K562 (cell line): ENCODE results near the gene ALPP. TPM values are rescaled to one million over a fixed set of nuclear protein-coding genes. Genes with fewer than 3 reads are reported as not detected.
"Not testable (repeated sequence)": the region's sequence is repeated elsewhere in the genome, so short reads cannot be mapped to it uniquely, and the experiment has no call there.

Experiments
- ATAC-seq: fragments of 200-7000 bp; cut with Tn5 transposase; 3 replicates; pipeline ENCODE4 v1.9.1; 2020; ENCODE audit warnings: moderate library complexity
- BruUV-seq: library from RNA; stranded (reverse); fragments of 400-500 nt; replicated peaks from 2 replicates; lab custom pipeline; 2021; lab: Mats Ljungman, UMichigan
- CTCF ChIA-PET: fragments of 300-600 bp; formaldehyde crosslinking; extraction: SDS; loops from one replicate; lab custom pipeline; 2021; ENCODE audit warnings: low intra/inter-chr PET ratio; lab: Yijun Ruan, JAX
- POLR2A ChIA-PET: fragments of 300-600, 350-650 bp; sonication (Branson Sonifier 250); formaldehyde crosslinking; extraction: SDS; loops from one replicate; lab custom pipeline; 2021; ENCODE audit warnings: antibody characterized with exemption, inconsistent platforms; lab: Yijun Ruan, JAX
- DNase-seq, 4 experiments: peaks; one replicate each; pipeline versions ENCODE4 v3.0.0 to v3.0.0-alpha.2; 2011 to 2018; ENCODE audit warnings: low spot score in 3 of 4, mixed read lengths in 3 of 4; ENCODE audit errors: extremely low read depth in 1 of 4
- FAIRE-seq: peaks from 2 replicates; lab custom pipeline; 2011; peaks lifted over from hg19 to GRCh38; lab: Jason Lieb, UNC
- H2AFZ ChIP-seq: 2 replicates; pipeline ENCODE4 v1.6.0; 2011; ENCODE audit warnings: low read depth, low read length, control low read depth, inconsistent platforms
- H3K27ac ChIP-seq: fragments of 200-600 bp; 3 replicates; pipeline ENCODE4 v1.8.0; 2011; ENCODE audit warnings: low read depth, mild to moderate bottlenecking, control low read depth, inconsistent platforms, low read length, moderate library complexity, mixed read lengths; ENCODE audit errors: extremely low read depth
- H3K27me3 ChIP-seq, 2 experiments: fragments of 300-600 bp in 1 of 2; 2 replicates in 1 of 2; 3 replicates in 1 of 2; pipeline versions ENCODE4 v1.6.0 to v1.8.0; 2011; ENCODE audit warnings: inconsistent platforms in 2 of 2, low read length in 2 of 2, mild to moderate bottlenecking in 1 of 2, mixed read lengths in 1 of 2, moderate library complexity in 1 of 2; ENCODE audit not compliant: control insufficient read depth in 2 of 2, insufficient read depth in 2 of 2
- H3K36me3 ChIP-seq: fragments of 300-600 bp; 3 replicates; pipeline ENCODE4 v1.8.0; 2011; ENCODE audit warnings: mild to moderate bottlenecking, low read length, inconsistent platforms; ENCODE audit not compliant: control insufficient read depth, insufficient read depth
- H3K4me1 ChIP-seq, 2 experiments: fragments of 200-600 bp in 1 of 2; replicated peaks in 1 of 2; 2 replicates in 1 of 2; 3 replicates in 1 of 2; pipeline versions ENCODE4 v1.5.1 to v1.8.0; 2011; ENCODE audit warnings: inconsistent platforms in 2 of 2, low read length in 2 of 2, mild to moderate bottlenecking in 1 of 2, mixed read lengths in 1 of 2, moderate library complexity in 1 of 2; ENCODE audit not compliant: control insufficient read depth in 2 of 2, insufficient read depth in 2 of 2
- H3K4me2 ChIP-seq: 2 replicates; pipeline ENCODE4 v1.6.1; 2011; ENCODE audit warnings: low read length, control low read depth, inconsistent platforms, mixed read lengths; ENCODE audit not compliant: insufficient read depth
- H3K4me3 ChIP-seq: fragments of 200-600 bp; sonication (generic), shearing (Covaris generic); 2 replicates; pipeline ENCODE4 v1.5.1; 2016; ENCODE audit warnings: control low read depth, inconsistent platforms
- H3K79me2 ChIP-seq: fragments of 200-600 bp; 3 replicates; pipeline ENCODE4 v1.8.0; 2011; ENCODE audit warnings: low read length, inconsistent platforms; ENCODE audit not compliant: control insufficient read depth, insufficient read depth
- H3K9ac ChIP-seq, 2 experiments: 2 replicates each; pipeline versions ENCODE4 v1.6.0 to v1.6.1; 2011; ENCODE audit warnings: low read depth in 2 of 2, low read length in 2 of 2, control low read depth in 1 of 2, inconsistent platforms in 1 of 2, mild to moderate bottlenecking in 1 of 2, mixed read lengths in 1 of 2; ENCODE audit not compliant: insufficient read depth in 1 of 2
- H3K9me1 ChIP-seq: one replicate; pipeline ENCODE4 v1.6.0; 2011; ENCODE audit warnings: inconsistent platforms, mild to moderate bottlenecking, low read length, moderate library complexity; ENCODE audit not compliant: control insufficient read depth, insufficient read depth
- H3K9me3 ChIP-seq: replicated peaks from 2 replicates; pipeline ENCODE4 v1.5.1; 2011; ENCODE audit warnings: low read depth, low read length, inconsistent platforms; ENCODE audit not compliant: control insufficient read depth, insufficient read depth
- H4K20me1 ChIP-seq: replicated peaks from 2 replicates; pipeline ENCODE4 v1.6.1; 2011; ENCODE audit warnings: low read length, inconsistent platforms, mixed read lengths; ENCODE audit not compliant: control insufficient read depth, insufficient read depth
- WGBS: fragments of 100-300 bp; shearing (Covaris generic); methylation state at CpG from one replicate; pipeline ENCODE4 v1.1.6; 2016; ENCODE audit warnings: low coverage, mixed read lengths; ENCODE audit not compliant: insufficient coverage; ENCODE audit errors: missing lambda C conversion rate; 5-methylcytosine and 5-hydroxymethylcytosine counted together
- in situ Hi-C: fragments of 300-500 bp; cut with MboI; formaldehyde crosslinking; loops from 4 replicates; pipeline ENCODE4 v1.15.0; 2018; ENCODE audit warnings: inconsistent platforms, mixed read lengths
- intact Hi-C: fragments of 100-400 bp; cut with micrococcal nuclease; formaldehyde crosslinking; loops from 2 replicates; pipeline ENCODE4 v1.14.2; 2022
- polyA plus RNA-seq, 8 experiments: library from polyadenylated mRNA; depleted of rRNA in 4 of 8; stranded (reverse) in 5 of 8; unstranded in 3 of 8; fragments of >200 nt; fragmentation: Nextera tagmentation in 2 of 8; fragmentation: Illumina TruSeq in 1 of 8; extraction: Ambion mirVana in 2 of 8; extraction: Trizol in 1 of 8; gene quantifications; 2 replicates each; pipeline versions ENCODE4 v1.2.1 to v1.2.3, GENCODE V29; 2011 to 2014; ENCODE audit warnings: inconsistent platforms in 1 of 8, missing spikeins in 1 of 8
- total RNA-seq, 7 experiments: library from RNA; depleted of rRNA in 6 of 7; stranded (reverse); fragments of >200 nt in 6 of 7; fragmentation: Illumina TruSeq in 2 of 7; extraction: Trizol in 2 of 7; gene quantifications; 2 replicates each; pipeline versions ENCODE4 v1.2.1 to v1.2.3, GENCODE V29; 2011 to 2021; ENCODE audit warnings: low replicate concordance in 1 of 7

The ALPP gene
- total and polyA plus RNA-seq, 9 of the 15 experiments (the other 6 are each of a cell fraction or from before 2014, with no cell fraction given): 0.03 TPM; not detected in 8

GRCh38 chr2:232407428-232408150 lies 29.0 kb downstream of the ALPP start:
- POLR2A ChIA-PET: interaction anchor here (0.6 kb wide), 1 partner anchor 17 kb away, joined by 3 read pairs; no protein-coding TSS in a partner anchor
- H3K9me3 ChIP-seq, BruUV-seq, in situ Hi-C loops, DNase-seq, H3K27ac ChIP-seq, ATAC-seq, intact Hi-C loops, H3K79me2 ChIP-seq, H4K20me1 ChIP-seq, H3K36me3 ChIP-seq, CTCF ChIA-PET, H3K4me2 ChIP-seq, H3K9ac ChIP-seq, H3K4me1 ChIP-seq, H3K4me3 ChIP-seq, H3K9me1 ChIP-seq, FAIRE-seq, H2AFZ ChIP-seq: not testable (repeated sequence)
- peaks cover 0 to 11% of the 10 kb centered on the region in 2 experiments; a peak in 2 of 5 replicates for H3K27me3 ChIP-seq
- 15% methylated on average over 6 of the region's 30 CpGs for WGBS

GRCh38 chr2:232408269-232408668 lies 29.7 kb downstream of the ALPP start:
- FAIRE-seq, H3K9ac ChIP-seq, H3K9me3 ChIP-seq, H3K27me3 ChIP-seq, H3K27ac ChIP-seq, intact Hi-C loops, H3K4me1 ChIP-seq, ATAC-seq, POLR2A ChIA-PET, H3K9me1 ChIP-seq, H3K79me2 ChIP-seq, H4K20me1 ChIP-seq, H2AFZ ChIP-seq, H3K4me2 ChIP-seq, H3K4me3 ChIP-seq, DNase-seq, in situ Hi-C loops, CTCF ChIA-PET, H3K36me3 ChIP-seq, BruUV-seq: not testable (repeated sequence)
- WGBS: 0% methylated on average over 2 of the region's 10 CpGs

GRCh38 chr2:232409617-232410016 lies 31.1 kb downstream of the ALPP start:
- H2AFZ ChIP-seq, H3K4me1 ChIP-seq, ATAC-seq, BruUV-seq, FAIRE-seq, intact Hi-C loops, H3K9me3 ChIP-seq, H4K20me1 ChIP-seq, CTCF ChIA-PET, H3K4me2 ChIP-seq, H3K27ac ChIP-seq, DNase-seq, H3K36me3 ChIP-seq, H3K27me3 ChIP-seq, in situ Hi-C loops, H3K4me3 ChIP-seq, H3K79me2 ChIP-seq, H3K9ac ChIP-seq, H3K9me1 ChIP-seq, POLR2A ChIA-PET: not testable (repeated sequence)
- 0% methylated on average over 3 of the region's 40 CpGs for WGBS
